IPS-NIHi7 (cell line): ENCODE measurements around the gene HM13.
"Not testable (repeated sequence)": the region's sequence is repeated elsewhere in the genome, so short reads cannot be mapped to it uniquely, and the experiment has no call there.

Experiments used
- DNase-seq: peaks from one replicate; pipeline ENCODE4 v3.0.0; 2012; ENCODE audit warnings: mixed read lengths; ENCODE audit errors: extremely low spot score

HM13 gene

GRCh38 chr20:31568041-31568731 lies 53.9 kb downstream of the HM13 start:
- DNase-seq: no peak

GRCh38 chr20:31568773-31569162 lies 54.5 kb downstream of the HM13 start:
- DNase-seq: no peak

GRCh38 chr20:31569163-31570020 lies 55.1 kb downstream of the HM13 start:
- peak; percentile 42 for DNase-seq

- no peak for DNase-seq
These were observed 55.8 kb downstream of the HM13 start for GRCh38 chr20:31570021-31570463.

- no peak for DNase-seq
These were observed 56.7 kb downstream of the HM13 start for GRCh38 chr20:31570735-31571617.

- DNase-seq: no peak
These were observed 57.9 kb downstream of the HM13 start for GRCh38 chr20:31572042-31572700.

GRCh38 chr20:31572701-31573554 lies 58.7 kb downstream of the HM13 start:
- peak; percentile 85 for DNase-seq

- no peak for DNase-seq
These were observed 59.5 kb downstream of the HM13 start for GRCh38 chr20:31573555-31574321.

- not testable (repeated sequence) for DNase-seq
These were observed 60.7 kb downstream of the HM13 start for GRCh38 chr20:31574986-31575385.

- DNase-seq: no peak
These were observed 62.5 kb downstream of the HM13 start for GRCh38 chr20:31576751-31577150.

GRCh38 chr20:31577194-31577593 lies 63.0 kb downstream of the HM13 start:
- no peak for DNase-seq

- no peak for DNase-seq
These were observed 64.4 kb downstream of the HM13 start for GRCh38 chr20:31578448-31579138.

- no peak for DNase-seq
These were observed 65.0 kb downstream of the HM13 start for GRCh38 chr20:31579245-31579644.

- DNase-seq: not testable (repeated sequence)
These were observed 65.9 kb downstream of the HM13 start for GRCh38 chr20:31579941-31580651.

- no peak for DNase-seq
These were observed 66.5 kb downstream of the HM13 start for GRCh38 chr20:31580706-31581105.

GRCh38 chr20:31581391-31581790 lies 67.1 kb downstream of the HM13 start:
- no peak for DNase-seq

- DNase-seq: no peak
These were observed 73.5 kb downstream of the HM13 start for GRCh38 chr20:31587545-31588389.
